Measurements from ENCODE around the gene GPC4. TPM values are rescaled to one million over a fixed set of nuclear protein-coding genes. Genes with fewer than 3 reads are reported as not detected.

Gene GPC4
- total RNA-seq, 4 donors from 2014 or later, result 5.9 to 20.2 (median 8.8) TPM

DNA sequence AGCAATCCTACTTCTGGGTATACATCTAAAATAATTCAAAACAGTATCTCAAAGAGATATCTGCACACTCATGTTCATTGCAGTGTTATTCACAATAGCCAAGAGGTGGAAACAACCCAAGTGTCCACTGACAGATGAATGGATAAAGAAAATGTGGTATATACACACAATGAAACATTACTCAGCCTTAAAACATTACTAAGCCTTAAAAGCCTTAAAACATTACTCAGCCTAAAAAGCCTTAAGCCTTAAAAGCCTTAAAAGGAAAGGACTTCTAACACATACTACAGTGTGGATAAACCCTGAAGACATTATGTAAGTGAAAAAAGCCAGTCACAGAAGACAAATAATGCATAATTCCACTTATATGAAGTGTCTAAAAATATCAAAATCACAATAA lies 156.8 kb downstream of the GPC4 start:
- H3K36me3 ChIP-seq, result no peaks in the 10 kb centered on the region
- no peak overlapping the region for H3K4me3 ChIP-seq
- H3K9me3 ChIP-seq, result no peaks in the 10 kb centered on the region
- no peak for TF ChIP-seq POLR2A (IDR thresholded peaks at IDR 0.05)
- TF ChIP-seq, protein P1, sequence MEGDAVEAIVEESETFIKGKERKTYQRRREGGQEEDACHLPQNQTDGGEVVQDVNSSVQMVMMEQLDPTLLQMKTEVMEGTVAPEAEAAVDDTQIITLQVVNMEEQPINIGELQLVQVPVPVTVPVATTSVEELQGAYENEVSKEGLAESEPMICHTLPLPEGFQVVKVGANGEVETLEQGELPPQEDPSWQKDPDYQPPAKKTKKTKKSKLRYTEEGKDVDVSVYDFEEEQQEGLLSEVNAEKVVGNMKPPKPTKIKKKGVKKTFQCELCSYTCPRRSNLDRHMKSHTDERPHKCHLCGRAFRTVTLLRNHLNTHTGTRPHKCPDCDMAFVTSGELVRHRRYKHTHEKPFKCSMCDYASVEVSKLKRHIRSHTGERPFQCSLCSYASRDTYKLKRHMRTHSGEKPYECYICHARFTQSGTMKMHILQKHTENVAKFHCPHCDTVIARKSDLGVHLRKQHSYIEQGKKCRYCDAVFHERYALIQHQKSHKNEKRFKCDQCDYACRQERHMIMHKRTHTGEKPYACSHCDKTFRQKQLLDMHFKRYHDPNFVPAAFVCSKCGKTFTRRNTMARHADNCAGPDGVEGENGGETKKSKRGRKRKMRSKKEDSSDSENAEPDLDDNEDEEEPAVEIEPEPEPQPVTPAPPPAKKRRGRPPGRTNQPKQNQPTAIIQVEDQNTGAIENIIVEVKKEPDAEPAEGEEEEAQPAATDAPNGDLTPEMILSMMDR (IDR thresholded peaks at IDR 0.05), result no peak
- H3K4me1 ChIP-seq, result no peaks in the 10 kb centered on the region
- peaks cover 0 to 2% of the 10 kb centered on the region in 2 donors for H3K27me3 ChIP-seq
- DNase-seq, result no peak
- no peak overlapping the region for H3K27ac ChIP-seq
- intact Hi-C loops (cut with DNase I; ENCODE audit: low total_unique reads), result no loop called here

- H3K27ac ChIP-seq, result no peak overlapping the region
- TF ChIP-seq, protein P1 (IDR thresholded peaks at IDR 0.05), result no peak
- TF ChIP-seq POLR2A (IDR thresholded peaks at IDR 0.05), result no peak
- H3K4me1 ChIP-seq, result no peaks in the 10 kb centered on the region
- DNase-seq, result no peak
- H3K9me3 ChIP-seq, result no peaks in the 10 kb centered on the region
- intact Hi-C loops (cut with DNase I; ENCODE audit: low total_unique reads), result no loop called here
- H3K27me3 ChIP-seq, result peaks cover 0 to 2% of the 10 kb centered on the region in 2 donors
- no peaks in the 10 kb centered on the region for H3K36me3 ChIP-seq
- no peak overlapping the region for H3K4me3 ChIP-seq
Observed at GRCh38 chrX:133254666-133255065, 160.6 kb downstream of the GPC4 start.

GRCh38 chrX:133251204-133251603 lies 164.1 kb downstream of the GPC4 start:
- intact Hi-C loops (cut with DNase I; ENCODE audit: low total_unique reads), result no loop called here

DNA sequence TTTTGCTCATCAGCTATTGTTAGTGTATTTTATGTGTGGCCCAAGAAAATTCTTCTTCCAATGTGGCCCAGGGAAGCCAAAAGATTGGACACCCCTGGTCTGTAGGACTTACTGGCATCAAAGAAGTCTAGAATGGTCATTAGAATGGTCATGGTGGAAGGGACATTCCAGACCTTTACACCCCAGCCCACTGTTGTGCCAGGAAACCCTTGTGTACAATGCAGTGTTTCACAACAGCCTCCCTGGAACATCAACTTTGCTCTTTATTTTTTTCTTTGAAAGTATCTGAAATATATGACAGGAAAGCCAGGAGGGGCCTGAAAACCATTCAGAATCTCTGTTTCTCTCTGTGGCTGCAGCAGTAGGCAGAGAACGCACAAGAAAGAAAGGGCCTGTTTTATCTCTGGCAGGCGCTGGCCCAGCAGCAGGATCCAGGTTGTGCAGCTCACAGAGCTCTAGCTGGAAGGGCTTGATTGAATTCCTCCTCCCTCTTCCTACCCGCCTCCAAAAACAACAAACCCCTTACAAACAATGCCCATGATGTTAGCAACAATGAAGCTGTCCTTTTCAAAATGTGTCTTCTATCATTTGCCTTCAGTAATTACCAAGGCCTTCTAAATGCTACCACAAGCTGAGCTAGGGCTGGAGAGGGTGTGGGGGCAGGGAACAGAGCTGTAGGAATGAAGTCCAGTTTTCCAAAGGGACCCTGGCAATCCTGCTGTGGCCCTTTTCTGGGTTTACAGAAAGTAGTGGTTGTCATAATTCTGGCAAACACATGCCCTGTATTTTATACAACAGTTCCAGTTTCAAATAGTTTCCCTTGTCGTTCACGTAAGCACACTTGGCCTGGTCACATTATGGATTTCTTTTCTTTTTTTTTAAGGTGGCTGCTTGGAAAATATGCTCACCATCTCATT lies 164.8 kb downstream of the GPC4 start:
- TF ChIP-seq, protein P1 (IDR thresholded peaks at IDR 0.05), result no peak
- TF ChIP-seq POLR2A (IDR thresholded peaks at IDR 0.05), result no peak
- Histone ChIP-seq H3K4me1 (no peaks in the 10 kb centered on the region), H3K36me3 (no peaks in the 10 kb centered on the region), H3K9me3 (no peaks in the 10 kb centered on the region), H3K27me3 (no peaks in the 10 kb centered on the region), H3K4me3 (no peak overlapping the region), H3K27ac (no peak overlapping the region)
- intact Hi-C loops (cut with DNase I; ENCODE audit: low total_unique reads), result no loop called here
- no peak for DNase-seq

More at GRCh38 chrX:133251204-133251603, 164.1 kb downstream of the GPC4 start:
- Histone ChIP-seq H3K27me3 (no peaks in the 10 kb centered on the region), H3K4me1 (no peaks in the 10 kb centered on the region), H3K36me3 (no peaks in the 10 kb centered on the region), H3K9me3 (no peaks in the 10 kb centered on the region), H3K27ac (no peak overlapping the region), H3K4me3 (no peak overlapping the region)
- TF ChIP-seq, protein P1 (IDR thresholded peaks at IDR 0.05), result no peak
- no peak for TF ChIP-seq POLR2A (IDR thresholded peaks at IDR 0.05)
- DNase-seq, result no peak

Other genes with a start within 250 kb of the GPC4 start
- gene TFDP3, start 197.1 kb downstream of the GPC4 start, total RNA-seq, result not detected